Endothelial cell of umbilical vein (primary cell): ENCODE results near the gene IFNA4.

ENCODE experiments used
- CTCF ChIP-seq, 2 donors: IDR thresholded peaks; 1 replicate in 1 of 2; 2 replicates in 1 of 2; pipeline ENCODE4 v1.5.1; 2011; ENCODE audit warnings: low read length in 2 of 2, mild to moderate bottlenecking in 2 of 2, moderate library complexity in 2 of 2, control low read depth in 1 of 2, inconsistent platforms in 1 of 2, low read depth in 1 of 2; ENCODE audit not compliant: insufficient read depth in 1 of 2; ENCODE audit errors: extremely low read depth in 1 of 2
- EZH2 ChIP-seq: IDR thresholded peaks from 2 replicates; pipeline ENCODE4 v1.6.1; 2012; ENCODE audit warnings: borderline replicate concordance, low read depth, mild to moderate bottlenecking, moderate library complexity, low read length, inconsistent platforms; ENCODE audit not compliant: severe bottlenecking
- JUN ChIP-seq: IDR thresholded peaks from 2 replicates; pipeline ENCODE4 v1.6.1; 2011; ENCODE audit warnings: borderline replicate concordance, low read depth; ENCODE audit not compliant: insufficient read length, insufficient read depth
- MAX ChIP-seq: IDR thresholded peaks from 2 replicates; pipeline ENCODE4 v1.6.1; 2011; ENCODE audit not compliant: insufficient read depth, insufficient read length
- MYC ChIP-seq: IDR thresholded peaks from one replicate; pipeline ENCODE4 v1.6.1; 2011; ENCODE audit warnings: mild to moderate bottlenecking, low read depth, low read length
- POLR2A ChIP-seq: IDR thresholded peaks from 2 replicates; pipeline ENCODE4 v1.6.1; 2012; ENCODE audit warnings: low read depth, mild to moderate bottlenecking, control low read depth, low read length

GRCh38 chr9:21210311-21210710 is 22.9 kb upstream of the IFNA4 start:
- TF ChIP-seq CTCF (IDR thresholded peaks at IDR 0.05; ENCODE audit: extremely low read depth in 1 of 2, insufficient read depth in 1 of 2, low read depth in 1 of 2, low read length in 2 of 2) (no peak), MAX (no peak), JUN (no peak), POLR2A (no peak), EZH2 (no peak), MYC (no peak)
